Neural progenitor cell (in vitro differentiated cells): Measurements from ENCODE around the gene RAB11FIP3. TPM values are rescaled to one million over a fixed set of nuclear protein-coding genes. Genes with fewer than 3 reads are reported as not detected.
"Not testable (repeated sequence)": the region's sequence is repeated elsewhere in the genome, so short reads cannot be mapped to it uniquely, and the experiment has no call there.

Experiments
- DNase-seq: peaks from one replicate; pipeline ENCODE4 v3.0.0-alpha.2; 2016; ENCODE audit warnings: low spot score
- H2AFZ ChIP-seq: fragments of 200-600 bp; sonication (generic); replicated peaks from 2 replicates; pipeline ENCODE4 v1.6.1; 2016; ENCODE audit warnings: antibody characterized with exemption
- H3F3A ChIP-seq: fragments of 200-600 bp; sonication (generic); 2 replicates; pipeline ENCODE4 v1.6.1; 2016; ENCODE audit warnings: antibody characterized with exemption, low read depth
- H3K27ac ChIP-seq: fragments of 200-600 bp; sonication (generic); 2 replicates; pipeline ENCODE4 v1.5.1; 2016; ENCODE audit warnings: mild to moderate bottlenecking
- H3K27me3 ChIP-seq: fragments of 200-600 bp; sonication (generic); 2 replicates; pipeline ENCODE4 v1.6.1; 2016; ENCODE audit warnings: mild to moderate bottlenecking, moderate library complexity
- H3K36me3 ChIP-seq: fragments of 200-600 bp; sonication (generic); 2 replicates; pipeline ENCODE4 v1.5.1; 2016
- H3K4me1 ChIP-seq: fragments of 200-600 bp; sonication (generic); 2 replicates; pipeline ENCODE4 v1.6.1; 2016; ENCODE audit warnings: mixed run types
- H3K4me2 ChIP-seq: fragments of 200-600 bp; sonication (generic); 2 replicates; pipeline ENCODE4 v1.6.1; 2016
- H3K4me3 ChIP-seq: fragments of 200-600 bp; sonication (generic); 2 replicates; pipeline ENCODE4 v1.5.1; 2016
- H3K79me2 ChIP-seq: fragments of 200-600 bp; sonication (generic); 2 replicates; pipeline ENCODE4 v1.6.1; 2016; ENCODE audit warnings: low read depth
- H3K9ac ChIP-seq: fragments of 200-600 bp; sonication (generic); 2 replicates; pipeline ENCODE4 v1.6.1; 2016
- H3K9me3 ChIP-seq: fragments of 200-600 bp; sonication (generic); 2 replicates; pipeline ENCODE4 v1.5.1; 2016; ENCODE audit warnings: low read depth
- H4K20me1 ChIP-seq: fragments of 200-600 bp; sonication (generic); 2 replicates; pipeline ENCODE4 v1.6.1; 2016; ENCODE audit warnings: low read depth
- H3K27ac Mint-ChIP-seq: 3 replicates; pipeline ENCODE4 v1.8.0; 2021; ENCODE audit warnings: mixed read lengths
- H3K27me3 Mint-ChIP-seq: 2 replicates; pipeline ENCODE4 v1.8.0; 2022; ENCODE audit warnings: low read depth, mild to moderate bottlenecking, inconsistent platforms, moderate library complexity, mixed read lengths; ENCODE audit not compliant: insufficient read depth
- H3K36me3 Mint-ChIP-seq: 3 replicates; pipeline ENCODE4 v1.8.0; 2021; ENCODE audit warnings: mixed read lengths
- H3K4me1 Mint-ChIP-seq: 3 replicates; pipeline ENCODE4 v1.8.0; 2021; ENCODE audit warnings: mixed read lengths
- H3K4me3 Mint-ChIP-seq: 3 replicates; pipeline ENCODE4 v1.8.0; 2021; ENCODE audit warnings: mild to moderate bottlenecking, moderate library complexity, mixed read lengths
- H3K9me3 Mint-ChIP-seq: 3 replicates; pipeline ENCODE4 v1.8.0; 2020; ENCODE audit warnings: mixed read lengths
- EZH2 ChIP-seq: fragments of 200-600 bp; sonication (generic); IDR thresholded peaks from 2 replicates; pipeline ENCODE4 v1.6.1; 2017; ENCODE audit warnings: antibody characterized with exemption, mild to moderate bottlenecking, moderate library complexity
- EZH2phosphoT487 ChIP-seq: fragments of 200-600 bp; sonication (generic); IDR thresholded peaks from 2 replicates; pipeline ENCODE4 v1.6.1; 2017; ENCODE audit warnings: antibody characterized with exemption
- total RNA-seq: library from RNA; depleted of rRNA; stranded (reverse); fragments of >200 nt; gene quantifications from 2 replicates; pipeline ENCODE4 v1.2.3, GENCODE V29; 2015; ENCODE audit warnings: low replicate concordance
- TF ChIP-seq, protein P1 (sequence below): fragments of 200-600 bp; sonication (generic); IDR thresholded peaks from 2 replicates; pipeline ENCODE4 v1.5.1; 2017; ENCODE audit warnings: antibody characterized with exemption, mild to moderate bottlenecking

The RAB11FIP3 gene
- total RNA-seq, 1 donor from 2014 or later: 15.5 TPM

DNA sequence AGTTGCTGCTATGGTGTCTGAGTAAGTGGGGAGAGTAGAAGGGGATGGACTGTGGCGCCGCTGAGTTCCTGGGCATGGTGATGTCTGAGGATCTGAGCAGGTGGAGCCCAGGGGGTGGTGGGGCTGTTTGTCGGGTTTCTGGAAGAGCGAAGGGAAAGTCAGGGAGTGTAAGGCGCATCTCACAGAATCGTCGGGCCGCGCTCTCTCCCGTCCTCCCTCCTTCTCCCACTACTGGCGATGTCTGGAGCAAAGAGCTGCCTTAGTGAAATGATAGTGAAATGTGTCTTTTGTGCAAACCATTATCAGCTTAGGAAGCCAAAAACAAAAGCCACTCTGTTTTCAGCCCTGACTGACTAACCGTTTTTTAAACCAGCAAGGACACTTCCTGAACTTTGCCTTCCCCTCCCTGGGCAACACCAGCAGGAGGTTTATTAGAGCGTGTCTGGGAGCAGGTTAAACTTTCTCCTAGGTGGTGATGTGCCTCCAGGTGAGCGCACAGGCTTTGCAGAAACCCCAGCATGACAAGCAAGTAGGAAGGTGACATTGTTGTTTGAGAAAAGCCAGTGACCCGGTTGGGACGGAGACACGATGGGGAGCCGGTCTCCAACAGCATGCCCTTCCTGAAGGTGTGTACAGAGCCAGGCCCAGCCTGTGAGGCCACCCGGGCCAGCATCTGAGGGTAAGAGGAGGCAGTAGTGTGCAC is 49.1 kb downstream of the RAB11FIP3 start:
- no peak overlapping the region for H3K4me3 Mint-ChIP-seq
- H3K36me3 Mint-ChIP-seq: peaks cover 20% of the 10 kb centered on the region
- H3K27me3 Mint-ChIP-seq: peaks cover 2% of the 10 kb centered on the region
- Histone ChIP-seq H3K4me2 (no peak overlapping the region), H3F3A (peaks cover 13% of the 10 kb centered on the region), H3K4me1 (peaks cover 25% of the 10 kb centered on the region), H3K4me3 (no peak overlapping the region), H3K27ac (no peak overlapping the region), H3K9ac (no peak overlapping the region), H3K36me3 (no peaks in the 10 kb centered on the region), H2AFZ (no peak overlapping the region), H3K9me3 (no peaks in the 10 kb centered on the region), H3K79me2 (peaks cover 6% of the 10 kb centered on the region), H3K27me3 (no peaks in the 10 kb centered on the region), H4K20me1 (peaks cover 80% of the 10 kb centered on the region)
- DNase-seq: no peak
- no peak overlapping the region for H3K27ac Mint-ChIP-seq
- TF ChIP-seq EZH2phosphoT487 (no peak), EZH2 (no peak)
- TF ChIP-seq, protein P1, sequence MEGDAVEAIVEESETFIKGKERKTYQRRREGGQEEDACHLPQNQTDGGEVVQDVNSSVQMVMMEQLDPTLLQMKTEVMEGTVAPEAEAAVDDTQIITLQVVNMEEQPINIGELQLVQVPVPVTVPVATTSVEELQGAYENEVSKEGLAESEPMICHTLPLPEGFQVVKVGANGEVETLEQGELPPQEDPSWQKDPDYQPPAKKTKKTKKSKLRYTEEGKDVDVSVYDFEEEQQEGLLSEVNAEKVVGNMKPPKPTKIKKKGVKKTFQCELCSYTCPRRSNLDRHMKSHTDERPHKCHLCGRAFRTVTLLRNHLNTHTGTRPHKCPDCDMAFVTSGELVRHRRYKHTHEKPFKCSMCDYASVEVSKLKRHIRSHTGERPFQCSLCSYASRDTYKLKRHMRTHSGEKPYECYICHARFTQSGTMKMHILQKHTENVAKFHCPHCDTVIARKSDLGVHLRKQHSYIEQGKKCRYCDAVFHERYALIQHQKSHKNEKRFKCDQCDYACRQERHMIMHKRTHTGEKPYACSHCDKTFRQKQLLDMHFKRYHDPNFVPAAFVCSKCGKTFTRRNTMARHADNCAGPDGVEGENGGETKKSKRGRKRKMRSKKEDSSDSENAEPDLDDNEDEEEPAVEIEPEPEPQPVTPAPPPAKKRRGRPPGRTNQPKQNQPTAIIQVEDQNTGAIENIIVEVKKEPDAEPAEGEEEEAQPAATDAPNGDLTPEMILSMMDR: no peak
- H3K4me1 Mint-ChIP-seq: peaks cover 44% of the 10 kb centered on the region
- H3K9me3 Mint-ChIP-seq: no peaks in the 10 kb centered on the region

DNA sequence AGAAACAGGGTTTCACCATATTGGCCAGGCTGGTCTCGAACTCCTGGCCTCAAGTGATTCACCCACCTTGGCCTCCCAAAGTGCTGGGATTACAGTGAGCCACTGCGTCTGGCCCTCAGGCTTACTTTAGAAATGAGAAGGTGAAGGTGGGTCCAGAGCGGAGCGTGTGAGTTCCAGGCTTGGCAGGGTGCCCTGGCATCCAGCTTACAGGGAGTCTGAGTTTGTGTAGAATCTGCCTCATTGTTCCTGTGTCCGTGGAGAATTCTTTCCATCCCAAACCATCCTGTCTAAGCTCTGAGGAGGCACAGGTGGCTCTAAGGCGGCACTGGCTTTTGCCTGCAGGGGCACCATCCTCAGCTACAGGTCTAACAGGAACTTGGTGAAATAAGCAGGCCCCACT is 50.6 kb downstream of the RAB11FIP3 start:
- Mint-ChIP-seq H3K4me1 (peaks cover 35% of the 10 kb centered on the region), H3K27ac (no peak overlapping the region), H3K4me3 (no peak overlapping the region), H3K9me3 (no peaks in the 10 kb centered on the region), H3K36me3 (peaks cover 20% of the 10 kb centered on the region), H3K27me3 (no peaks in the 10 kb centered on the region)
- Histone ChIP-seq H3K36me3 (no peaks in the 10 kb centered on the region), H3K9me3 (no peaks in the 10 kb centered on the region), H3K27me3 (no peaks in the 10 kb centered on the region), H3K4me2 (no peak overlapping the region), H3F3A (peaks cover 6% of the 10 kb centered on the region), H3K4me3 (no peak overlapping the region), H3K79me2 (peaks cover 6% of the 10 kb centered on the region), H3K4me1 (peaks cover 20% of the 10 kb centered on the region), H3K27ac (no peak overlapping the region), H3K9ac (no peak overlapping the region), H4K20me1 (peaks cover 71% of the 10 kb centered on the region), H2AFZ (no peak overlapping the region)
- DNase-seq: no peak
- TF ChIP-seq, protein P1: no peak
- TF ChIP-seq EZH2phosphoT487: no peak
- TF ChIP-seq EZH2: no peak

DNA sequence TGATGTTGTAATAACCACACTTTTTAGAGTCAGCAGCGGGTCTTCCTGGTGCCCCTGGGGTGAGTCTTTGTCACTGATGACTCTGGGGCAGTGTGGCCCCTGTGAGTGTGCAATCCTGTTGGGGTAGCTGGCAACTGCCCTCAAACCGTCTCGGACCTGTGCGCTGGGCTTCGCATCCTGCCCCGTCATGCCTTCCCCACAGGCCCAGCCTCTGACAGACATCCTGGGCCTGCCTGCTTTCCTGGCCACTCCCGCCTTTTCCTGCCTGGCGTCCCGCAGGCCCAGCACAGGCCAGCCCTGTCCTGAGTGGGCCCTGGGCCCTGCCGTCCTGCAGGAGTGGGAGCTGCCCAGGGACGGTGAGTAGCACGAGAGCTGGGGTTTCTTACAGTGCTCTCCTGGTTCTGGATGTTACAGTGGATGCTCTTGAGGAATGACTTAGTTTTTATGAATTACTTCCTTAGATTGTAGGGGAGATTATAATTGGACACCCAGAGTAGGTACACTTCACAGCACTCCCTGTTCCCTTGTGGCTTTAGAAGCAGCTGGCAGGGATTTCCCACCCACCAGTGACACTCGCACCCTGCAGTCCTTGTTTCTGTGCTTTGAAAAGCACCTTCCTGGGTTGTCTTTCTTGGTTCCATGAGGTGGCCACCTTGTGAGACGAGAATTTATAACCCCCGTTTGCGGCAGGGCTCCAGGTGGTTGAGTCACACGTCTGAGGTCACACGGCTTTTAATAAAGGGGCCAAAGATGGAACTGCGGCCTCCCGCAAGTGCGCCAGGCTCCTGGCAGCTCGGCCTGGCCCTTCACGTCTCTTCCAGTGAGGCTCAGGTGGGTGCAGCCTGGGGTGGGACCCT is 52.1 kb downstream of the RAB11FIP3 start:
- H3K27ac Mint-ChIP-seq: no peak overlapping the region

DNA sequence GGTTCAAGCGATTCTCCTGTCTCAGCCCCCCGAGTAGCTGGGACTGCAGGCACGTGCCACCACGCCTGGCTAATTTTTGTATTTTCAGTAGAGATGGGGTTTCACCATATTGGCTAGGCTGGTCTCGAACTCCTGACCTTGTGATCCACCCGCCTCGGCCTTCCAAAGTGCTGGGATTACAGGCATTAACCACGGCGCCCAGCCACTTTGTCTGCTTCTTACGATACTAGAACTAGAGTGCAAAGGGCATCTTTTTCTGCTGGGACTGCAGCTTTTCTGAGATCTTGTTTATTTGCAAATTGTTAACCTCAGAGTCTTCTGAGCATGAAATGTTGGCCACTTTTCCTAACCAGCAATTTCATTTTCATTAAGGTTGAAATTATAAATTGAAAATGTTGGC is 52.8 kb downstream of the RAB11FIP3 start:
- not testable (repeated sequence) for H3K4me3 Mint-ChIP-seq, H3K27me3 ChIP-seq, H3K4me3 ChIP-seq, H3K9me3 ChIP-seq, H3K9ac ChIP-seq, H3K27ac Mint-ChIP-seq, H2AFZ ChIP-seq, H3K27ac ChIP-seq, H3K27me3 Mint-ChIP-seq, H3K79me2 ChIP-seq, H3K36me3 ChIP-seq, H3K9me3 Mint-ChIP-seq, H3K4me2 ChIP-seq, DNase-seq
- peaks cover 21% of the 10 kb centered on the region for H3F3A ChIP-seq
- peaks cover 25% of the 10 kb centered on the region for H3K4me1 ChIP-seq
- peaks cover 14% of the 10 kb centered on the region for H3K36me3 Mint-ChIP-seq
- peaks cover 66% of the 10 kb centered on the region for H4K20me1 ChIP-seq
- H3K4me1 Mint-ChIP-seq: peaks cover 30% of the 10 kb centered on the region

More for the DNA sequence above, 52.1 kb downstream of the RAB11FIP3 start:
- Mint-ChIP-seq H3K36me3 (peaks cover 18% of the 10 kb centered on the region), H3K4me3 (no peak overlapping the region), H3K9me3 (no peaks in the 10 kb centered on the region), H3K4me1 (peaks cover 25% of the 10 kb centered on the region), H3K27me3 (no peaks in the 10 kb centered on the region)
- no peak overlapping the region for H3K27ac ChIP-seq
- peaks cover 18% of the 10 kb centered on the region for H3K4me1 ChIP-seq
- H3F3A ChIP-seq: peaks cover 14% of the 10 kb centered on the region
- no peak overlapping the region for H3K4me2 ChIP-seq
- no peak overlapping the region for H3K9ac ChIP-seq
- no peaks in the 10 kb centered on the region for H3K9me3 ChIP-seq
- TF ChIP-seq, protein P1: no peak
- TF ChIP-seq EZH2 (no peak), EZH2phosphoT487 (no peak)
- no peak for DNase-seq
- H3K36me3 ChIP-seq: no peaks in the 10 kb centered on the region
- H3K79me2 ChIP-seq: peaks cover 6% of the 10 kb centered on the region
- no peak overlapping the region for H2AFZ ChIP-seq
- H3K27me3 ChIP-seq: no peaks in the 10 kb centered on the region
- H4K20me1 ChIP-seq: peaks cover 66% of the 10 kb centered on the region
- H3K4me3 ChIP-seq: no peak overlapping the region
